ENCODE data around the gene MIP. TPM values are rescaled to one million over a fixed set of nuclear protein-coding genes. Genes with fewer than 3 reads are reported as not detected.

MIP gene
- total and polyA plus RNA-seq, 2 of the 4 experiments (the other 2 are of a cell fraction): not detected

GRCh38 chr12:56449622-56449984 lies 4.9 kb downstream of the MIP start:
- Histone ChIP-seq H3K79me1 (ENCODE audit: low read depth in 1 of 2, low read length in 2 of 2) (peaks cover 12 to 13% of the 10 kb centered on the region in 2 experiments), H4K8ac (ENCODE audit: low read depth in 2 of 2, low read length in 2 of 2) (peak overlapping the region; percentile 86 to 97), H2BK20ac (ENCODE audit: low read depth, low read length) (no peak overlapping the region), H3K36me3 (ENCODE audit: control insufficient read depth, insufficient read depth, low read length) (no peaks in the 10 kb centered on the region), H3K9me1 (ENCODE audit: insufficient read depth, low read length) (no peaks in the 10 kb centered on the region), H4K20me1 (ENCODE audit: insufficient read depth, low read length) (no peaks in the 10 kb centered on the region), H3K27ac (ENCODE audit: insufficient read depth, low read length) (peak overlapping the region; percentile 21; the same call in 1 of the 2 replicates), H3K27me3 (ENCODE audit: control insufficient read depth, insufficient read depth, low read length) (peaks cover 9% of the 10 kb centered on the region), H3K18ac (ENCODE audit: low read depth, low read length) (peak overlapping the region; percentile 43; the same call in 1 of the 2 replicates), H4K91ac (ENCODE audit: insufficient read depth, low read depth, low read length) (no peak overlapping the region), H3K4me1 (ENCODE audit: control insufficient read depth, insufficient read depth, low read length) (no peaks in the 10 kb centered on the region), H2AK5ac (ENCODE audit: low read depth, low read length) (no peak overlapping the region; the same call in 1 of the 2 replicates), H3K9me3 (ENCODE audit: control insufficient read depth, insufficient read depth, low read length) (no peaks in the 10 kb centered on the region), H2BK5ac (ENCODE audit: low read depth, low read length, poor library complexity, severe bottlenecking) (peak overlapping the region; percentile 80), H3K4me2 (ENCODE audit: low read depth, low read length) (peak overlapping the region; percentile 85), H3K56ac (ENCODE audit: extremely low read depth, insufficient read depth, low read length) (peak overlapping the region; percentile 68), H3K9ac (ENCODE audit: low read depth, low read length) (peak overlapping the region; percentile 51; the same call in 1 of the 2 replicates), H2AFZ (replicated peaks; ENCODE audit: low read length, poor library complexity) (no peak overlapping the region), H3K14ac (replicated peaks; ENCODE audit: low read depth, low read length) (no peak overlapping the region; the same call in 1 of the 2 replicates), H2BK120ac (ENCODE audit: low read depth, low read length) (no peak overlapping the region), H2BK15ac (ENCODE audit: low read depth, low read length) (no peak overlapping the region), H3K4ac (ENCODE audit: low read depth, low read length) (peak overlapping the region; percentile 52; the same call in 1 of the 2 replicates), H3K4me3 (ENCODE audit: insufficient read depth, low read depth, low read length) (peak overlapping the region; percentile 54), H4K5ac (ENCODE audit: low read depth, low read length) (peak overlapping the region; percentile 98), H3K23ac (ENCODE audit: low read depth, low read length) (peak overlapping the region; percentile 88; the same call in 1 of the 2 replicates), H2AK9ac (replicated peaks; ENCODE audit: low read depth, low read length, poor library complexity) (no peak overlapping the region)
- 21% methylated on average over 2 of the region's 5 CpGs; no CpG with 5 or more reads in 1 of the 2 experiments for WGBS, 2 experiments (ENCODE audit: extremely low coverage in 2 of 2, insufficient read length in 1 of 2)
- ChIA-PET POLR2A (ENCODE audit: unreplicated experiment) (interaction anchor here (1.0 kb wide), 1 partner anchor 90 kb away, joined by 3 read pairs; no protein-coding TSS in a partner anchor), CTCF (interaction anchor here (1.9 kb wide), 1 partner anchor 14 kb away, joined by 8 read pairs; no protein-coding TSS in a partner anchor)
- in situ Hi-C loops (cut with MboI; ENCODE audit: low sequenced_read_pairs): no loop called here
- DNase-seq (no peak), ATAC-seq (ENCODE audit: low read depth) (peak; percentile 2)
- no TSS peak for BruUV-seq (replicated peaks)
- dilution Hi-C loops (cut with HindIII; ENCODE audit: low sequenced_read_pairs, unreplicated experiment): no loop called here
- intact Hi-C loops (cut with micrococcal nuclease): no loop called here
- TF ChIP-seq MAFK (IDR thresholded peaks at IDR 0.05; ENCODE audit: low read depth, low read length) (no peak), SMC3 (IDR thresholded peaks at IDR 0.05; ENCODE audit: low read depth, low read length) (no peak), RFX5 (IDR thresholded peaks at IDR 0.05; ENCODE audit: low read depth, low read length) (no peak), CHD1 (IDR thresholded peaks at IDR 0.05; ENCODE audit: low read depth, low read length) (no peak)
